ENCODE results near the gene GABPB1. TPM values are rescaled to one million over a fixed set of nuclear protein-coding genes. Genes with fewer than 3 reads are reported as not detected.
"Not testable (repeated sequence)": the region's sequence is repeated elsewhere in the genome, so short reads cannot be mapped to it uniquely, and the experiment has no call there.

Gene GABPB1
- total RNA-seq, 1 experiment from 2014 or later, result 45.0 TPM

GRCh38 chr15:50377867-50378751, 23.1 kb upstream of the GABPB1 start:
- no peak overlapping the region for H3K18ac ChIP-seq (ENCODE audit: insufficient read length, low read depth, low read length)
- no peak overlapping the region for H3K14ac ChIP-seq (ENCODE audit: insufficient read depth, low read length)
- H3K27me3 Mint-ChIP-seq (ENCODE audit: low read depth), result no peaks in the 10 kb centered on the region
- no peak overlapping the region for H3K4me2 ChIP-seq (ENCODE audit: insufficient read depth, insufficient read length, low read length)
- H3K9ac ChIP-seq (ENCODE audit: extremely low read depth, insufficient read length, low read length), result no peak overlapping the region
- no peak overlapping the region for H3K4ac ChIP-seq (ENCODE audit: low read depth, low read length)
- peaks cover 5% of the 10 kb centered on the region in 2 experiments for H3K4me1 Mint-ChIP-seq
- no peak overlapping the region for H3K27ac ChIP-seq (ENCODE audit: insufficient read length, low read depth, low read length)
- no peak overlapping the region for H2BK12ac ChIP-seq (ENCODE audit: insufficient read length, low read depth, low read length)
- H3K4me1 ChIP-seq (ENCODE audit: insufficient read depth, low read length), result no peaks in the 10 kb centered on the region
- H3K23ac ChIP-seq (ENCODE audit: insufficient read length, low read depth, low read length), result no peak overlapping the region
- H3K9me3 Mint-ChIP-seq, result no peaks in the 10 kb centered on the region; a peak in 1 of 5 replicates
- TF ChIP-seq, protein P1, sequence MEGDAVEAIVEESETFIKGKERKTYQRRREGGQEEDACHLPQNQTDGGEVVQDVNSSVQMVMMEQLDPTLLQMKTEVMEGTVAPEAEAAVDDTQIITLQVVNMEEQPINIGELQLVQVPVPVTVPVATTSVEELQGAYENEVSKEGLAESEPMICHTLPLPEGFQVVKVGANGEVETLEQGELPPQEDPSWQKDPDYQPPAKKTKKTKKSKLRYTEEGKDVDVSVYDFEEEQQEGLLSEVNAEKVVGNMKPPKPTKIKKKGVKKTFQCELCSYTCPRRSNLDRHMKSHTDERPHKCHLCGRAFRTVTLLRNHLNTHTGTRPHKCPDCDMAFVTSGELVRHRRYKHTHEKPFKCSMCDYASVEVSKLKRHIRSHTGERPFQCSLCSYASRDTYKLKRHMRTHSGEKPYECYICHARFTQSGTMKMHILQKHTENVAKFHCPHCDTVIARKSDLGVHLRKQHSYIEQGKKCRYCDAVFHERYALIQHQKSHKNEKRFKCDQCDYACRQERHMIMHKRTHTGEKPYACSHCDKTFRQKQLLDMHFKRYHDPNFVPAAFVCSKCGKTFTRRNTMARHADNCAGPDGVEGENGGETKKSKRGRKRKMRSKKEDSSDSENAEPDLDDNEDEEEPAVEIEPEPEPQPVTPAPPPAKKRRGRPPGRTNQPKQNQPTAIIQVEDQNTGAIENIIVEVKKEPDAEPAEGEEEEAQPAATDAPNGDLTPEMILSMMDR (conservative IDR thresholded peaks at IDR 0.05), result no peak
- no peak overlapping the region for H2BK120ac ChIP-seq (ENCODE audit: low read depth, low read length, poor library complexity, severe bottlenecking)
- no peak overlapping the region for H2BK20ac ChIP-seq (ENCODE audit: low read depth, low read length, poor library complexity, severe bottlenecking)
- no peaks in the 10 kb centered on the region for H3K79me2 ChIP-seq (ENCODE audit: insufficient read depth, low read length)
- no peak overlapping the region for H2BK15ac ChIP-seq (ENCODE audit: low read depth, low read length)
- H3K27ac Mint-ChIP-seq, result no peak overlapping the region
- no peak for DNase-seq
- H3K56ac ChIP-seq (ENCODE audit: insufficient read length, low read depth, low read length), result no peak overlapping the region
- H4K5ac ChIP-seq (ENCODE audit: insufficient read length, low read depth, low read length), result no peak overlapping the region
- H3K23me2 ChIP-seq (ENCODE audit: insufficient read length, low read depth, low read length, poor library complexity, severe bottlenecking), result no peaks in the 10 kb centered on the region
- no peaks in the 10 kb centered on the region for H3K36me3 Mint-ChIP-seq (ENCODE audit: insufficient read depth in 1 of 3, low read depth in 3 of 3)
- no peaks in the 10 kb centered on the region for H3K79me1 ChIP-seq (ENCODE audit: insufficient read depth, low read depth, low read length, poor library complexity, severe bottlenecking)
- H2BK5ac ChIP-seq (ENCODE audit: insufficient read length, low read length), result no peak overlapping the region
- no peak overlapping the region for H4K91ac ChIP-seq (ENCODE audit: insufficient read length, low read depth, low read length)
- H2AK5ac ChIP-seq (ENCODE audit: insufficient read length, low read length), result no peak overlapping the region
- H3K9me3 ChIP-seq (ENCODE audit: control insufficient read depth, low read depth, low read length), result no peaks in the 10 kb centered on the region
- H3T11ph ChIP-seq (ENCODE audit: low read length), result no peak overlapping the region
- H3K4me3 Mint-ChIP-seq, result no peak overlapping the region
- no peaks in the 10 kb centered on the region for H3K27me3 ChIP-seq (ENCODE audit: insufficient read depth, low read length)
- H4K8ac ChIP-seq (replicated peaks; ENCODE audit: insufficient read length, low read depth, low read length), result no peak overlapping the region
- H4K20me1 ChIP-seq (ENCODE audit: control insufficient read depth, insufficient read depth, insufficient read length), result no peaks in the 10 kb centered on the region
- WGBS (ENCODE audit: extremely low coverage, insufficient read length, low lambda C conversion rate), result no CpG with 5 or more reads among the region's 3 CpGs
- no peak overlapping the region for H2AFZ ChIP-seq (ENCODE audit: low read length)

DNA sequence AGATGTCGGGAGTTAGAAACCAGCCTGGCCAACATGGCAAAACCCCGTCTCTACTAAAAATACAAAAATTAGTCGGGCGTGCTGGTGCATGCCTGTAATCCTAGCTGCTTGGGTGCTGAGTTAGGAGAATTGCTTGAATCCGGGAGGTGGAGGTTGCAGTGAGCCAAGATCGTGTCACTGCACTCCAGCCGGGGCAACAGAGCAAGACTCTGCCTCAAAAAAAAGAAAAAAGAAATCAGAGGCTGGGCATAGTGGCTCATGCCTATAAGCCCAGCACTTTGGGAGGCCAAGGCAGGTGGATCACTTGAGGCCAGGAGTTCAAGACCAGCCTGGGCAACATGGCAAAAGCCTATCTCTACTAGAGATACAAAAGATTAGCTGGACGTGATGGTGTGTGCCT, 14.6 kb upstream of the GABPB1 start:
- not testable (repeated sequence) for H3K9me3 ChIP-seq (ENCODE audit: control insufficient read depth, low read depth, low read length); H4K91ac ChIP-seq (ENCODE audit: insufficient read length, low read depth, low read length); H3K4me1 ChIP-seq (ENCODE audit: insufficient read depth, low read length); H3K56ac ChIP-seq (ENCODE audit: insufficient read length, low read depth, low read length); H3K27ac ChIP-seq (ENCODE audit: insufficient read length, low read depth, low read length); H3K9ac ChIP-seq (ENCODE audit: extremely low read depth, insufficient read length, low read length); H2BK12ac ChIP-seq (ENCODE audit: insufficient read length, low read depth, low read length); H3K4me2 ChIP-seq (ENCODE audit: insufficient read depth, insufficient read length, low read length); H2BK5ac ChIP-seq (ENCODE audit: insufficient read length, low read length); H3K79me1 ChIP-seq (ENCODE audit: insufficient read depth, low read depth, low read length, poor library complexity, severe bottlenecking); DNase-seq; H3K79me2 ChIP-seq (ENCODE audit: insufficient read depth, low read length); H3K14ac ChIP-seq (ENCODE audit: insufficient read depth, low read length); H4K20me1 ChIP-seq (ENCODE audit: control insufficient read depth, insufficient read depth, insufficient read length); H3K9me3 Mint-ChIP-seq; H3T11ph ChIP-seq (ENCODE audit: low read length); H3K23ac ChIP-seq (ENCODE audit: insufficient read length, low read depth, low read length); H4K5ac ChIP-seq (ENCODE audit: insufficient read length, low read depth, low read length); H3K27me3 ChIP-seq (ENCODE audit: insufficient read depth, low read length); H3K27ac Mint-ChIP-seq; H3K27me3 Mint-ChIP-seq (ENCODE audit: low read depth); H3K23me2 ChIP-seq (ENCODE audit: insufficient read length, low read depth, low read length, poor library complexity, severe bottlenecking); H3K36me3 Mint-ChIP-seq (ENCODE audit: insufficient read depth in 1 of 3, low read depth in 3 of 3); H3K4me1 Mint-ChIP-seq; H2BK20ac ChIP-seq (ENCODE audit: low read depth, low read length, poor library complexity, severe bottlenecking); H2BK15ac ChIP-seq (ENCODE audit: low read depth, low read length); H3K18ac ChIP-seq (ENCODE audit: insufficient read length, low read depth, low read length); H2AK5ac ChIP-seq (ENCODE audit: insufficient read length, low read length); H3K4me3 Mint-ChIP-seq; H2BK120ac ChIP-seq (ENCODE audit: low read depth, low read length, poor library complexity, severe bottlenecking); H2AFZ ChIP-seq (ENCODE audit: low read length); H4K8ac ChIP-seq (replicated peaks; ENCODE audit: insufficient read length, low read depth, low read length); H3K4ac ChIP-seq (ENCODE audit: low read depth, low read length)
- no CpG with 5 or more reads among the region's 8 CpGs for WGBS (ENCODE audit: extremely low coverage, insufficient read length, low lambda C conversion rate)
